GM21526 (cell line): Measurements from ENCODE around the gene C11orf87.

Experiments used
- ATAC-seq: cut with Tn5 transposase; IDR thresholded peaks from one replicate; pipeline ENCODE4 v1.9.1; 2021; ENCODE audit warnings: moderate library complexity; ENCODE audit not compliant: unreplicated experiment, low FRiP score

Gene C11orf87

DNA sequence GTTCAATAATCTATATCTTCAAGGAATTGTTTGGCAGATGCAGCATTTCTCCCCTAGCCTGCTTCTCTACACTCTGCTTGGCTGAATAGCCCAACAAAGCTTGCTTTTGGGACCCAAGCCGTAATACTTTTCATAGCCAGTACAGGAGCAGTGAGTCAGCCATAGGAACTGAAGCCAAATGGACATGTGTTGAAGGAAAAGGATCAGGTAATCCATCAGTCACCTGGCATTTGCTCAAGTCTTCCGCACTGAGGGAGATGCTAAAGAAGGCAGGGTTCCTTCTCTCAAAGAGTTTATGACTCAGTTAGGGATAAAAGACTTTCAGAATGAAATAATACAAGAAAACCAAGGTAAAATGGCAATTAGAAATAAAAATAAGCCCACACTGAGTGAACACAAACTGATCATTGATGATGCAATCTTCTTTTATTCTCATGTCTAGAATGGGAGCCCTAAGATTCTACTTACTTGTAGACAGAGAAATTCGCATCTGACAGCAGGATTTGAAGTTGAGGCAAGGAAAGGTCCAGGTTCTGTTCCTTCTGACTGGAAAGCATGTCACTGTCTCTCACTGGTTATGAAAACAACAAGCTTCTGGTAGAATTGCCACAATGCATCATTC, 13.2 kb downstream of the C11orf87 start:
- ATAC-seq = no peak

DNA sequence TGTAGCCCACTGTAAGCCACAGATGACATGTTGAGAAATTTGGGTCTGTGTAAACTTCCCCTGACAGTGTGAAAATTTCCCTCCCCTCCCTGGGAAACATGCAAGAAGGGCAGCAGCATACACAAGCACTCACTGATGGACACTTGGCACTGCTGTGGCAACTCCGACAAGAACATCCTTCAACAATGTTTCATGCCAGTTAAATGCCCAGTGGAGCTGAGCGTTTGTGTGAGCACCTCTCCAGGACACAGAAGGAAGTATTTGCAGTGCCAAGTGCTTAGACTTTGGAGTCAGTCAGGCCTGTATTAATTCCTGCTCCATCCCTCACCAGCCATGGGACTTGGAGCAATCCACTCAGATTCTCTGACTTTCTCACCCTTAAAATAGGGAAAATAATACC, 17.7 kb downstream of the C11orf87 start:
- no peak for ATAC-seq

DNA sequence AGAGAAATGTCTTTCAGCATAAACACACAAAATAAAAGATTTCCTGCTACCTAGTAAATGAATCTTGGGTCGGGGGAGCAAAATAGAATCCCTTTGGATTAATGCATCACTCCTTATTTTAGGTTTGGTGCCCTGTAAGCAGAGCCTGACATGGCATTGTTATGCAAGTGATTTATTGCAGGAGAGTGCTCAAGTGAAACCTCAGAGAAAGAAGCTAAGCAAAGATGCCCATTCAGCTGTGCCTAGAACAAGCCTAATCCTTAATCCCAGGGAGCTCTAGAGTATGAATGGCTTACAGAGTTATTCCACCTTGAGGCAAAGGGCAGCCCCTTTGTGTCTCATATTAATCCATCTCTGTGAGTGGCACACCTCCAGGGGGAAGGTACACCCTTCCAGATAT, 21.1 kb downstream of the C11orf87 start:
- no peak for ATAC-seq

DNA sequence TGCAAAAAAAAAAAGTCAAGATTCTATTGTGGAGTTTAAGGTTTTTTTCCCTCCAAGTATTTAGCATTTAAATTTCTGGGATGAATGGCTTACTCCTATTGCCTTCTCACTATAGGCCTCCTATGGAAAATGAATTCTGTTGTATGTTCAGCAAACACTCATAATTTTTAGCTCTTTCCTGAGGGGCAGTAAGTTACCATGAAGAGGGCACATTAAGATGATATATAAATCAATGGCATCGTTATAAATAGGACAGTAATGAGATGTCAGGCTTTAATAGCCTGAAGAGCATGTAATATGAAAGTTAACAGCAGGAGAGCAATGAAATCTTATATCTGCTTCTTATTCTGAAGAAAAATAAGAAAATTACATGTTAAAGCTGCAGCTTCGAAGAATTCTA, 32.9 kb downstream of the C11orf87 start:
- ATAC-seq = no peak
